Heart left ventricle (tissue), 16 donors: ENCODE measurements around the gene MCC. TPM values are rescaled to one million over a fixed set of nuclear protein-coding genes. Genes with fewer than 3 reads are reported as not detected.

Experiments used
- ATAC-seq, 4 donors: fragments of 200-7000 bp; cut with Tn5 transposase; one replicate each; pipeline ENCODE4 v1.9.1; 2020 to 2022; ENCODE audit warnings: moderate library complexity in 4 of 4, mild to moderate bottlenecking in 3 of 4, moderate number of reproducible peaks in 1 of 4
- DNase-seq, 5 donors: peaks; one replicate each; pipeline ENCODE4 v3.0.0-alpha.2; 2020
- H3K27ac ChIP-seq, 12 donors: fragments of 200-600 bp; sonication (generic) in 4 of 12; one replicate each; pipeline versions ENCODE4 v1.5.0 to v1.8.0; 2016 to 2022; ENCODE audit warnings: mild to moderate bottlenecking in 2 of 12
- H3K27me3 ChIP-seq, 9 donors: fragments of 200-600 bp; sonication (generic) in 2 of 9; one replicate each; pipeline versions ENCODE4 v1.5.1 to v1.8.0; 2016 to 2022; ENCODE audit warnings: mild to moderate bottlenecking in 3 of 9
- H3K36me3 ChIP-seq, 9 donors: fragments of 200-600 bp; sonication (generic) in 2 of 9; one replicate each; pipeline versions ENCODE4 v1.5.0 to v1.8.0; 2018 to 2022; ENCODE audit warnings: mild to moderate bottlenecking in 2 of 9
- H3K4me1 ChIP-seq, 12 donors: fragments of 200-600 bp; sonication (generic) in 4 of 12; one replicate each; pipeline versions ENCODE4 v1.5.0 to v1.8.0; 2016 to 2022; ENCODE audit warnings: mild to moderate bottlenecking in 3 of 12
- H3K4me3 ChIP-seq, 12 donors: fragments of 200-600 bp; sonication (generic) in 4 of 12; one replicate each; pipeline versions ENCODE4 v1.5.0 to v1.8.0; 2017 to 2022; ENCODE audit warnings: mild to moderate bottlenecking in 9 of 12, moderate library complexity in 4 of 12
- H3K9me3 ChIP-seq, 12 donors: fragments of 200-600 bp; sonication (generic) in 4 of 12; one replicate each; pipeline versions ENCODE4 v1.5.0 to v1.8.0; 2016 to 2022; ENCODE audit warnings: mild to moderate bottlenecking in 1 of 12
- POLR2A ChIP-seq, 2 donors: fragments of 450-650 bp; IDR thresholded peaks; one replicate each; pipeline ENCODE4 v1.6.1; 2017; ENCODE audit warnings: antibody characterized with exemption in 2 of 2, mild to moderate bottlenecking in 2 of 2, moderate library complexity in 2 of 2
- WGBS, 4 donors: extraction: QIAGEN DNeasy Blood & Tissue Kit in 2 of 4; methylation state at CpG; one replicate each; pipeline versions ENCODE4 v1.1.5 to v1.1.7; 2013 to 2018; 5-methylcytosine and 5-hydroxymethylcytosine counted together
- intact Hi-C, 10 donors: fragments of 100-400 bp; cut with DNase I; formaldehyde crosslinking; loops; one replicate each; pipeline versions ENCODE4 v1.11.1 to v1.14.2; 2022
- polyA plus RNA-seq, 2 donors: library from polyadenylated mRNA; stranded (reverse); fragments of 200-250 nt; gene quantifications; one replicate each; pipeline ENCODE4 v1.2.3, GENCODE V29; 2013
- total RNA-seq, 9 donors: library from RNA; depleted of rRNA in 2 of 9; stranded (reverse); fragments of >200 nt in 2 of 9; fragmentation: NEBNext Ultra II Directional in 3 of 9; extraction: Animal tissue kit (Norgen Biotek cat#: 25700) in 3 of 9; gene quantifications; one replicate each; pipeline versions ENCODE4 v1.1.0 to v1.2.4, GENCODE V29; 2016 to 2023
- TF ChIP-seq, protein P1 (sequence below), 12 donors: fragments of 200-600 bp; sonication (generic) in 4 of 12; IDR thresholded peaks; one replicate each; pipeline versions ENCODE4 v1.5.0 to v1.8.0; 2018 to 2022; ENCODE audit warnings: antibody characterized with exemption in 12 of 12, mild to moderate bottlenecking in 5 of 12
- donor health status: ischemic (EF 13 %, LVEDD 7.1; RV severe dilation, severe dysfunction).
- donor health status: healthy with polysubstance abuse.
- donor health status: DM: no; HTN: yes; CAD: no.
- donor health status: DM: no; HTN: no; CAD: no.
- donor health status: ischemic (EF 25% LVEDD 6.9; RV normal size, moderate dysfunction).
- donor health status: ischemic (EF 25% LVEDD 5.7; RV mildly dilated, moderate dysfunction).
- donor health status: healthy.
- donor health status: DM: yes; HTN: yes; CAD: no.
- donor health status: ischemic (EF 35%, LVEDD 5.7; RV mildly dilated, moderate dysfunction).
- donor health status: nonischemic (EF 11% LVEDD 7.7; RV severe dilation, severe dysfunction).
- donor health status: DM: yes; HTN: yes; CAD: no.
- donor health status: PGD.
- donor health status: ischemic (EF 29% LVEDD 5.4; RV normal size, mild dysfunction).
- donor health status: nonischemic (EF 23%, LVEDD 6.1; RV moderate dilation, normal function).

Gene MCC
- total and polyA plus RNA-seq, 11 donors: 6.1 to 33.8 (median 24.3) TPM

DNA sequence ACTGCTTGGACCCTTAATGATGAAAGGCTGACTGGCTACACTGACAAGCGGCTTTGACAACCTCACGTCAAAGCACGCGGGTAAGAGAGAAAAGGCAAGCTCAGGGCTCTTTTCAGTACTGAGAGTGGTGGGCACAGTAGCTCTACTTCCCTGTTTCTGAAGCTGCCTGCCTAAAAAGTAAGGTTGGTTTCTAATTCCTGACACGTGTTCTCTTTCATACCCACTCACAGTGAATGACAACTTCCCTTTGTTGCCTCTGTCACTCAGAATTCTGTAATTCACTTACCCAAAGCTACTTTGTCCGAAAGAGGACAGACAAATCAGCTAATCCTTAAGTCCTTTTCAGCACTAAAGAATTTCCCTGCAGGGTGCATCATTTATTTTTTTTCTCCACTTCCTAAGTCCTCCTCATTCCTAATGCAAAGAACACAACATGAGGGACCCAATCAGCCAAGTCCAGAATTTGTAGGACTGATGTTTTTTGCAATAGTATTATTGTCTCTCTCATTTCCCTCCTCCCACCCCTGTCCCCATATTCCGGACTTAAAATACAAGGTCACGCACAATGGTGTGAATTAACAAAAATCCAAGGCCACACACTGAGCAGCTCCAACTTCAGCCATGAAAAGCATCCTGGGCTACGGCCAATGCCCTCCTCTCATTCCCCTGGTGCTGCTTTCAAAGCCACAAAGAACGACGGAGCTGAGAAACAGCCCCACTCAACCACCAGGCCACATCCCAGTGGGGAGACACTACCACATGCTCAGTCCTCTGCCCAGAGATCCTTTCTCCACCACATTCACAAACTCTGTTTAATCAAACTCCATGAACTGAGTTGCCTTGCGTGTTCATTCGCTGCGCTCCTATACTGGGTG lies 274.5 kb downstream of the MCC start:
- ATAC-seq (no peak), DNase-seq (no peak)
- intact Hi-C loops: loop anchor here in 2 of 10 donors (5.0 to 10.0 kb wide), 2 partner anchors 81 to 171 kb away; no protein-coding TSS in a partner anchor
- no peak overlapping the region for H3K27ac ChIP-seq
- TF ChIP-seq, protein P1, sequence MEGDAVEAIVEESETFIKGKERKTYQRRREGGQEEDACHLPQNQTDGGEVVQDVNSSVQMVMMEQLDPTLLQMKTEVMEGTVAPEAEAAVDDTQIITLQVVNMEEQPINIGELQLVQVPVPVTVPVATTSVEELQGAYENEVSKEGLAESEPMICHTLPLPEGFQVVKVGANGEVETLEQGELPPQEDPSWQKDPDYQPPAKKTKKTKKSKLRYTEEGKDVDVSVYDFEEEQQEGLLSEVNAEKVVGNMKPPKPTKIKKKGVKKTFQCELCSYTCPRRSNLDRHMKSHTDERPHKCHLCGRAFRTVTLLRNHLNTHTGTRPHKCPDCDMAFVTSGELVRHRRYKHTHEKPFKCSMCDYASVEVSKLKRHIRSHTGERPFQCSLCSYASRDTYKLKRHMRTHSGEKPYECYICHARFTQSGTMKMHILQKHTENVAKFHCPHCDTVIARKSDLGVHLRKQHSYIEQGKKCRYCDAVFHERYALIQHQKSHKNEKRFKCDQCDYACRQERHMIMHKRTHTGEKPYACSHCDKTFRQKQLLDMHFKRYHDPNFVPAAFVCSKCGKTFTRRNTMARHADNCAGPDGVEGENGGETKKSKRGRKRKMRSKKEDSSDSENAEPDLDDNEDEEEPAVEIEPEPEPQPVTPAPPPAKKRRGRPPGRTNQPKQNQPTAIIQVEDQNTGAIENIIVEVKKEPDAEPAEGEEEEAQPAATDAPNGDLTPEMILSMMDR (IDR thresholded peaks at IDR 0.05): no peak
- TF ChIP-seq POLR2A (IDR thresholded peaks at IDR 0.05): no peak
- H3K9me3 ChIP-seq: no peaks in the 10 kb centered on the region
- H3K4me1 ChIP-seq: peaks cover 5 to 85% (median 49%) of the 10 kb centered on the region in 12 donors
- no peaks in the 10 kb centered on the region for H3K27me3 ChIP-seq
- WGBS, 4 donors: 63 to 72% (median 69%) methylated on average over 14 of the region's 14 CpGs
- H3K4me3 ChIP-seq: no peak overlapping the region
- no peaks in the 10 kb centered on the region for H3K36me3 ChIP-seq

DNA sequence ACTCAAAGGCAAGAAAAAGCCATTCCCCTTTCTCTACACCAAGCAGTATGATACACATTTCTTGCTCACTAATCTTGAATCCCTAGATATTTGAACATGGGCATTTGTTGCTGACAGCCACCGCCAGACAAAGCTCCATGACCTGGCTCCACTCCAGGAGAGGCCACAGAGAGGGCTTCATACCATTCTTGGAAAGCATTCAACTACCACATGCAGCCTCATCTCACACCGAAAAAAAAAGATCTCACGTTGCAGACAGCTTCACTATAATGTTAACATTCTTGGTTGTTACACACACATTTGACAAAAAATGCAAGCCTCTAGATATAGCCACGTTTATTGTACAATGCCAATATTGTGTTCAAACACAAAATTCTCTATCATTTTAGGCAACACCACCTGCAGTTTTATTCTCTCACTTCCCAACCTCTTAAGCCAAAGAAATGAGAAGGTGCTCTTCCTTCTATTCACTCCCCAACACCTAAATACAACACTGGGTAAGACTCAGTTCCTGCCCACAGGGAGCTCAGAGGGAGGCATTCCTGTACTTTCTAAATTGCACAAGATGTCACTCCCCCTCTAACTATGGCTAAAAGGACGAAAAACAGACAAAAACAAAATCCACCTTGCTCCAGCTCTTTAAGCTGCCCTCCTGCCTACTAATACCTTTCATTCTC lies 275.9 kb downstream of the MCC start:
- Histone ChIP-seq H3K4me1 (peaks cover 5 to 77% (median 41%) of the 10 kb centered on the region in 12 donors), H3K4me3 (no peak overlapping the region), H3K27ac (peak overlapping the region in 4 of 12 donors; percentile 5 to 47 (median 20)), H3K36me3 (no peaks in the 10 kb centered on the region), H3K27me3 (no peaks in the 10 kb centered on the region), H3K9me3 (no peaks in the 10 kb centered on the region)
- intact Hi-C loops: loop anchor here in 2 of 10 donors (5.0 to 10.0 kb wide), 2 partner anchors 82 to 170 kb away; no protein-coding TSS in a partner anchor
- DNase-seq (peak in 4 of 5 donors; percentile 43 to 72 (median 66)), ATAC-seq (peak in 2 of 4 donors; percentile 30 to 67)
- WGBS, 4 donors: 18 to 27% (median 21%) methylated on average over 5 of the region's 5 CpGs
- no peak for TF ChIP-seq POLR2A (IDR thresholded peaks at IDR 0.05)
- TF ChIP-seq, protein P1 (IDR thresholded peaks at IDR 0.05): no peak

DNA sequence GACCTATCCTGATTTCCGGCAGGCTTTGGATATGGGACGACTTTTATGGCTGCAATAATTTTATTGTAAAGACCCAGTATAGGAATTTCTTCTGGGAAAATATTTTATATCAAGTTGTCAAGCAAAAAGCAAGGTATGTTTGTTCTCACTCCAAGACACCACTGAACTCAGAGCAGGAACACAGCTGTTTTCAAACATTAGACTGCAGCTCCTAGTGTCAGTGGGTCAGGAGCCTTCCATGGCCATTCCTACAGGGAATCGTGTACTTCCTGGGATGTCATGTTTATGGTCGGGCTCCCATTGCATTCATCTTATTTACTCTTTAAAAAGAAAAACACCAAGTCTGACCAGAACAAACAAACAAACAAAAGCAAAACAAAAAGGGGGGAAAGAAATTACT lies 278.8 kb downstream of the MCC start:
- TF ChIP-seq POLR2A (IDR thresholded peaks at IDR 0.05): no peak
- TF ChIP-seq, protein P1 (IDR thresholded peaks at IDR 0.05): no peak
- Histone ChIP-seq H3K4me1 (peaks cover 0 to 68% (median 40%) of the 10 kb centered on the region in 12 donors), H3K4me3 (no peak overlapping the region), H3K27me3 (no peaks in the 10 kb centered on the region), H3K27ac (no peak overlapping the region), H3K36me3 (no peaks in the 10 kb centered on the region), H3K9me3 (no peaks in the 10 kb centered on the region)
- DNase-seq (no peak), ATAC-seq (no peak)
- WGBS, 4 donors: 80 to 84% (median 83%) methylated on average over 4 of the region's 4 CpGs
- intact Hi-C loops: loop anchor here in 5 of 10 donors (5.0 to 10.0 kb wide), 5 partner anchors 38 to 305 kb away; partner anchors contain the start of gene YTHDC2 (in 1 of the 5)

DNA sequence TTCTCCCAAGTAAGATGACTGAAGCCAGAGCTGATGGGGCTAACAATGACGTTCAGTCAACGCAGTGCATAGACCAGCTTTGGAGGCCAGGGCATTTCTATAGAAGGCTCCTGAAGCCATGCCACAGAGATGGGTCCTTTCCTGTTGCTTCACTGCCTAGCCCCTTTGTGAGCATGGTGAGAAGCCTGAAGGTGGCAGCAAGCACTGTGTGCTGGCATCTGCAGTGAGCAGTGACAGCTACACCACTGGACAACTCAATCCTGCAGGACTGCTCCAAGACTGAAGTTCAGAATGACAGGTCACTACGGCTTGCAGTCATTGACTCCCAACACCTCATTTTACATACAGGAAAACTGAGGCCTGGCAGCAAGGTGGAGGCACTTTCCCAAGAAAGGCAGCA lies 282.4 kb downstream of the MCC start:
- H3K36me3 ChIP-seq: no peaks in the 10 kb centered on the region
- no peaks in the 10 kb centered on the region for H3K27me3 ChIP-seq
- TF ChIP-seq, protein P1 (IDR thresholded peaks at IDR 0.05): peak in 10 of 12 donors; percentile 8 to 56 (median 36)
- no peak for TF ChIP-seq POLR2A (IDR thresholded peaks at IDR 0.05)
- H3K9me3 ChIP-seq: no peaks in the 10 kb centered on the region
- DNase-seq (peak in 1 of 5 donors; percentile 47), ATAC-seq (peak; percentile 55 to 72 (median 63))
- no peak overlapping the region for H3K4me3 ChIP-seq
- intact Hi-C loops: loop anchor here in 5 of 10 donors (2.0 to 10.0 kb wide), 6 partner anchors 41 to 309 kb away; partner anchors contain the start of gene YTHDC2 (in 1 of the 5)
- H3K27ac ChIP-seq: no peak overlapping the region
- H3K4me1 ChIP-seq: peaks cover 0 to 69% (median 37%) of the 10 kb centered on the region in 12 donors
- WGBS, 4 donors: 65 to 75% (median 69%) methylated on average over 3 of the region's 3 CpGs
